SU-DHL-6 (cell line): Measurements from ENCODE around the gene PRR3.
A peak's percentile ranks its signal among the peaks of the same experiment; 100 is the strongest.

Experiments
- H2AFZ ChIP-seq: fragments of 200-600 bp; sonication (generic); 2 replicates; pipeline ENCODE4 v1.6.1; 2014; ENCODE audit warnings: low read depth, mild to moderate bottlenecking, moderate library complexity, mixed read lengths, antibody characterized with exemption, low read length; ENCODE audit not compliant: severe bottlenecking
- H3F3A ChIP-seq: fragments of 200-600 bp; shearing (Covaris generic); 2 replicates; pipeline ENCODE4 v1.6.0; 2016; ENCODE audit warnings: antibody characterized with exemption, mild to moderate bottlenecking; ENCODE audit not compliant: insufficient read depth
- H3K27ac ChIP-seq: fragments of 200-600 bp; sonication (generic); 2 replicates; pipeline ENCODE4 v1.5.1; 2016; ENCODE audit warnings: low read depth, mild to moderate bottlenecking, low read length, moderate library complexity, mixed read lengths
- H3K27me3 ChIP-seq: fragments of 200-600 bp; sonication (generic), shearing (Covaris generic); 2 replicates; pipeline ENCODE4 v1.6.0; 2014; ENCODE audit warnings: mild to moderate bottlenecking, low read length
- H3K36me3 ChIP-seq: fragments of 200-600 bp; sonication (generic); 2 replicates; pipeline ENCODE4 v1.6.1; 2014; ENCODE audit warnings: mild to moderate bottlenecking, low read length, mixed read lengths
- H3K4me2 ChIP-seq: fragments of 300-600, 200-600 bp; shearing (Covaris generic), sonication (generic); 2 replicates; pipeline ENCODE4 v1.6.0; 2014; ENCODE audit warnings: low read length, low read depth, mild to moderate bottlenecking; ENCODE audit not compliant: poor library complexity, severe bottlenecking
- H3K4me3 ChIP-seq: fragments of 200-600 bp; sonication (generic); 2 replicates; pipeline ENCODE4 v1.5.1; 2014; ENCODE audit warnings: antibody characterized with exemption, low read length, mild to moderate bottlenecking, mixed read lengths; ENCODE audit not compliant: insufficient read depth, poor library complexity, severe bottlenecking
- H3K79me2 ChIP-seq: fragments of 200-600 bp; sonication (generic); 2 replicates; pipeline ENCODE4 v1.6.1; 2014; ENCODE audit warnings: mild to moderate bottlenecking, low read length, moderate library complexity; ENCODE audit not compliant: insufficient read depth
- H3K9ac ChIP-seq: fragments of 200-600 bp; sonication (generic); 2 replicates; pipeline ENCODE4 v1.7.0; 2014; ENCODE audit warnings: mild to moderate bottlenecking, low read length
- H3K9me2 ChIP-seq: fragments of 200-600 bp; sonication (generic); replicated peaks from 2 replicates; pipeline ENCODE4 v1.6.1; 2014; ENCODE audit warnings: low read length; ENCODE audit not compliant: insufficient read depth
- H3K9me3 ChIP-seq: fragments of 200-600 bp; sonication (generic); 2 replicates; pipeline ENCODE4 v1.6.1; 2014; ENCODE audit warnings: low read length, mixed read lengths; ENCODE audit not compliant: insufficient read depth
- H4K20me1 ChIP-seq: fragments of 200-600 bp; sonication (generic); 2 replicates; pipeline ENCODE4 v1.6.1; 2014; ENCODE audit warnings: low read depth, mild to moderate bottlenecking, antibody characterized with exemption, low read length, moderate library complexity, mixed read lengths
- CTCF ChIP-seq: fragments of 200-600 bp; sonication (generic); IDR thresholded peaks from one replicate; pipeline ENCODE4 v1.5.1; 2017; ENCODE audit warnings: antibody characterized with exemption, mild to moderate bottlenecking, low read length, moderate library complexity; ENCODE audit not compliant: insufficient read depth, poor library complexity, severe bottlenecking
- EZH2phosphoT487 ChIP-seq: fragments of 200-600 bp; sonication (generic), shearing (Covaris generic); conservative IDR thresholded peaks from 2 replicates; pipeline ENCODE4 v1.6.1; 2018; ENCODE audit warnings: mild to moderate bottlenecking, antibody characterized with exemption, low read length, moderate library complexity, mixed read lengths

PRR3 gene

GRCh38 chr6:30555816-30556065 is 1.4 kb upstream of the PRR3 start:
- Histone ChIP-seq H3K36me3 (peaks cover 19% of the 10 kb centered on the region; the same call in 1 of the 2 replicates), H3K9me2 (no peaks in the 10 kb centered on the region), H3K27ac (peak overlapping the region; percentile 82), H4K20me1 (peaks cover 3% of the 10 kb centered on the region; the same call in 1 of the 2 replicates), H3F3A (peaks cover 13% of the 10 kb centered on the region; the same call in 1 of the 2 replicates), H3K27me3 (no peaks in the 10 kb centered on the region), H3K9ac (peak overlapping the region; percentile 79), H3K9me3 (no peaks in the 10 kb centered on the region), H3K79me2 (peaks cover 42% of the 10 kb centered on the region), H3K4me2 (peak overlapping the region; percentile 69), H2AFZ (peak overlapping the region; percentile 82), H3K4me3 (peak overlapping the region; percentile 81)
- no peak for TF ChIP-seq CTCF
- TF ChIP-seq EZH2phosphoT487, result no peak

- Histone ChIP-seq H3K36me3 (peaks cover 17% of the 10 kb centered on the region; the same call in 1 of the 2 replicates), H3K9me2 (no peaks in the 10 kb centered on the region), H2AFZ (peak within 1 kb of the TSS; percentile 82), H3K79me2 (peaks cover 48% of the 10 kb centered on the region), H4K20me1 (peaks cover 3% of the 10 kb centered on the region; the same call in 1 of the 2 replicates), H3K4me2 (peak within 1 kb of the TSS; percentile 69), H3K9me3 (no peaks in the 10 kb centered on the region), H3F3A (peaks cover 13% of the 10 kb centered on the region; the same call in 1 of the 2 replicates), H3K27ac (peak within 1 kb of the TSS; percentile 82), H3K4me3 (peak within 1 kb of the TSS; percentile 81), H3K9ac (peak within 1 kb of the TSS; percentile 79), H3K27me3 (no peaks in the 10 kb centered on the region)
- TF ChIP-seq EZH2phosphoT487, result no peak
- no peak for TF ChIP-seq CTCF
These were observed 809 bp upstream of the PRR3 start, which contains the start of gene GNL1 for GRCh38 chr6:30556066-30556905. Gene GNL1 (minus strand): TSS chr6:30556489. CDS start chr6:30556203, 286 bp downstream.

- H3K27me3 ChIP-seq, result no peaks in the 10 kb centered on the region
- peaks cover 49% of the 10 kb centered on the region for H3K79me2 ChIP-seq
- peak overlapping the region; percentile 79 for H3K9ac ChIP-seq
- H3K27ac ChIP-seq, result peak overlapping the region; percentile 82
- H3K4me3 ChIP-seq, result peak overlapping the region; percentile 81
- no peaks in the 10 kb centered on the region for H3K9me2 ChIP-seq
- peak overlapping the region; percentile 82 for H2AFZ ChIP-seq
- H3K9me3 ChIP-seq, result no peaks in the 10 kb centered on the region
- H4K20me1 ChIP-seq, result peaks cover 3% of the 10 kb centered on the region; the same call in 1 of the 2 replicates
- peak overlapping the region; percentile 69 for H3K4me2 ChIP-seq
- no peak for TF ChIP-seq EZH2phosphoT487
- TF ChIP-seq CTCF, result no peak
- H3K36me3 ChIP-seq, result peaks cover 14% of the 10 kb centered on the region; the same call in 1 of the 2 replicates
- peaks cover 13% of the 10 kb centered on the region; the same call in 1 of the 2 replicates for H3F3A ChIP-seq
These were observed 537 bp downstream of the PRR3 start for GRCh38 chr6:30557683-30557981.
